ENCODE results near the gene NTRK2. TPM values are rescaled to one million over a fixed set of nuclear protein-coding genes. Genes with fewer than 3 reads are reported as not detected.

Gene NTRK2
- total RNA-seq, 1 donor from 2014 or later, result 65.0 TPM

GRCh38 chr9:84862308-84862707, 192.8 kb downstream of the NTRK2 start:
- Mint-ChIP-seq H3K27ac (peak overlapping the region; percentile 31), H3K4me1 (peaks cover 69% of the 10 kb centered on the region), H3K27me3 (ENCODE audit: low read depth) (no peaks in the 10 kb centered on the region), H3K4me3 (no peak overlapping the region), H3K9me3 (no peaks in the 10 kb centered on the region), H3K36me3 (no peaks in the 10 kb centered on the region)
- no peak for DNase-seq (ENCODE audit: low spot score in 2 of 2, unreplicated experiment in 2 of 2)
- TF ChIP-seq, protein P1, sequence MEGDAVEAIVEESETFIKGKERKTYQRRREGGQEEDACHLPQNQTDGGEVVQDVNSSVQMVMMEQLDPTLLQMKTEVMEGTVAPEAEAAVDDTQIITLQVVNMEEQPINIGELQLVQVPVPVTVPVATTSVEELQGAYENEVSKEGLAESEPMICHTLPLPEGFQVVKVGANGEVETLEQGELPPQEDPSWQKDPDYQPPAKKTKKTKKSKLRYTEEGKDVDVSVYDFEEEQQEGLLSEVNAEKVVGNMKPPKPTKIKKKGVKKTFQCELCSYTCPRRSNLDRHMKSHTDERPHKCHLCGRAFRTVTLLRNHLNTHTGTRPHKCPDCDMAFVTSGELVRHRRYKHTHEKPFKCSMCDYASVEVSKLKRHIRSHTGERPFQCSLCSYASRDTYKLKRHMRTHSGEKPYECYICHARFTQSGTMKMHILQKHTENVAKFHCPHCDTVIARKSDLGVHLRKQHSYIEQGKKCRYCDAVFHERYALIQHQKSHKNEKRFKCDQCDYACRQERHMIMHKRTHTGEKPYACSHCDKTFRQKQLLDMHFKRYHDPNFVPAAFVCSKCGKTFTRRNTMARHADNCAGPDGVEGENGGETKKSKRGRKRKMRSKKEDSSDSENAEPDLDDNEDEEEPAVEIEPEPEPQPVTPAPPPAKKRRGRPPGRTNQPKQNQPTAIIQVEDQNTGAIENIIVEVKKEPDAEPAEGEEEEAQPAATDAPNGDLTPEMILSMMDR (IDR thresholded peaks at IDR 0.05; ENCODE audit: unreplicated experiment), result no peak

GRCh38 chr9:84862810-84863287, 193.3 kb downstream of the NTRK2 start:
- H3K27ac Mint-ChIP-seq, result peak overlapping the region; percentile 31
- peak in 1 of 2 experiments; percentile 52 for DNase-seq (ENCODE audit: low spot score in 2 of 2, unreplicated experiment in 2 of 2)
- peaks cover 70% of the 10 kb centered on the region for H3K4me1 Mint-ChIP-seq
- no peaks in the 10 kb centered on the region for H3K9me3 Mint-ChIP-seq
- H3K36me3 Mint-ChIP-seq, result peaks cover 4% of the 10 kb centered on the region
- TF ChIP-seq, protein P1 (IDR thresholded peaks at IDR 0.05; ENCODE audit: unreplicated experiment), result no peak
- H3K4me3 Mint-ChIP-seq, result no peak overlapping the region
- H3K27me3 Mint-ChIP-seq (ENCODE audit: low read depth), result no peaks in the 10 kb centered on the region

DNA sequence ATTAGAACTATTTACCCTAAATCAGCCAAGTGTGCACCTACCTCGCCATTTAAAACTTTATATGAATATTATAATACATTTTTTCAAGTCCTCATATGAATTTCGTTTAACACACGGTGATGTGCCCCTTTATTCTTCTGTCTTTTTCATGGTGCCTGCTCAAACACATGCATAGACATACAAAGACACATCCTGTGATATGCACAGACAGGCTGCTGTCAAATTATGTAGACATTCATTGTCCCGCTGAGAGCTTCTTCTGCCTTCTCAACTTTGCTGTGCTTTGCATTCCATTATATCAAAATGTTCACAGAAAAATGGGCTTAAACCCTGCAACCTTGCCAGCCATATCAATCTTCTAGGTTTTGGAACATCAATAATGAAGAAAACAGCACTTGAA, 193.8 kb downstream of the NTRK2 start:
- peak overlapping the region; percentile 55 for H3K27ac Mint-ChIP-seq
- peaks cover 2% of the 10 kb centered on the region for H3K9me3 Mint-ChIP-seq
- H3K36me3 Mint-ChIP-seq, result peaks cover 5% of the 10 kb centered on the region
- H3K4me3 Mint-ChIP-seq, result no peak overlapping the region
- H3K27me3 Mint-ChIP-seq (ENCODE audit: low read depth), result no peaks in the 10 kb centered on the region
- peaks cover 66% of the 10 kb centered on the region for H3K4me1 Mint-ChIP-seq
- no peak for DNase-seq (ENCODE audit: low spot score in 2 of 2, unreplicated experiment in 2 of 2)
- TF ChIP-seq, protein P1 (IDR thresholded peaks at IDR 0.05; ENCODE audit: unreplicated experiment), result no peak

GRCh38 chr9:84866396-84867175, 197.1 kb downstream of the NTRK2 start:
- Mint-ChIP-seq H3K27me3 (ENCODE audit: low read depth) (no peaks in the 10 kb centered on the region), H3K4me3 (no peak overlapping the region), H3K4me1 (peaks cover 43% of the 10 kb centered on the region), H3K36me3 (peaks cover 11% of the 10 kb centered on the region), H3K27ac (no peak overlapping the region), H3K9me3 (peaks cover 11% of the 10 kb centered on the region)
- DNase-seq (ENCODE audit: low spot score in 2 of 2, unreplicated experiment in 2 of 2), result no peak
- TF ChIP-seq, protein P1 (IDR thresholded peaks at IDR 0.05; ENCODE audit: unreplicated experiment), result no peak

DNA sequence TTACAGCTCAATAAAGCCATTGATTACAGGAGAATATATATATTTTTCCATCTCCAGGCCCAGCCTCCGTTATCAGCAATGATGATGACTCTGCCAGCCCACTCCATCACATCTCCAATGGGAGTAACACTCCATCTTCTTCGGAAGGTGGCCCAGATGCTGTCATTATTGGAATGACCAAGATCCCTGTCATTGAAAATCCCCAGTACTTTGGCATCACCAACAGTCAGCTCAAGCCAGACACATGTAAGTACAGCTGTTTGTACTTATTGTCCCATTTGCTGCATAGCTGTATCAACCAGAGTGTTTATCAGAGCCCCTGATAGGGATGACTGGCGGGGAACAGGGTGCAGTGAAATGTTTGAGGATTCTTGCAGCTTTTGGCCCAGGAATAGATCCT, 197.7 kb downstream of the NTRK2 start:
- TF ChIP-seq, protein P1 (IDR thresholded peaks at IDR 0.05; ENCODE audit: unreplicated experiment), result no peak
- Mint-ChIP-seq H3K4me1 (peaks cover 41% of the 10 kb centered on the region), H3K9me3 (peaks cover 11% of the 10 kb centered on the region), H3K4me3 (no peak overlapping the region), H3K36me3 (peaks cover 11% of the 10 kb centered on the region), H3K27me3 (ENCODE audit: low read depth) (no peaks in the 10 kb centered on the region), H3K27ac (no peak overlapping the region)
- no peak for DNase-seq (ENCODE audit: low spot score in 2 of 2, unreplicated experiment in 2 of 2)
